ENCODE measurements around the gene LIN28A.

DNA sequence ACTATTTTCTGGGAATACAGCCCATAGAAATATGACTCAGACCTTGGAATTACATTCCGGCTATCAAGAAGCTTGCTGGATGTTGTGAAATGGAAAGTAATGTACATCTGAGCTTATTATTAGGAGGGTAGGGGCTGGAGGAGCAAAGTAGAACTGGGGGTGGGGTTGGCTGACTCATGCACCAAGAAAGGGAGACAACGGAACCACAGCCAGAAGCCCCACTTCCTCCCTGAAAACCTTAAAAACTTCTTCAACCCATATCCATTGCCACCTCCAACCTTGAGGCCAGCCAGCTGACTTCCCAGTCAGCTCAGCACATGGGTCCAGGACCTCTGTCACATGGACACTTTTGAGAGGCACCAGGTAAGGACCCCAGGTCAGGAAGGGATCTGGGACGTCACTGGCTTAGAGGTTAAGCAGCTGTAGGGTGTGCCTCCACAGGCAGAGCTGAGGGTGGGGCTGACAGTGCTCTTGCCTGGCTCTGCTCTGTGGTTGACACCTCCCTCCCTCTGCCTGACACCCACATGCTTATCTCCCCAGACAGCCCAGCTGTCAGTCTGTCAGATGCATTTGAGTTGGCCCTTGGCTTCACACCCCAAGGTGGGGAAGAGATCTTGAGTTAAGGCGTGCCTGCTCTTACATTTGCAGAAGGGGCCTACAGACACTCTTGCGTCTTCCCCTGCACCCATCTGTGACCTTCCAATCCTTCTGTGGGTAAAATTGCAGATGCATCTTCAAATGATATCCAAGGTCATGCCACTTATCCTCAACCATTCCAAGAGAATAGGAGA is 32.3 kb upstream of the LIN28A start:
- no peak for TF ChIP-seq POLR2A (IDR thresholded peaks at IDR 0.05; ENCODE audit: low read depth, low read length)
- TF ChIP-seq, protein P1, sequence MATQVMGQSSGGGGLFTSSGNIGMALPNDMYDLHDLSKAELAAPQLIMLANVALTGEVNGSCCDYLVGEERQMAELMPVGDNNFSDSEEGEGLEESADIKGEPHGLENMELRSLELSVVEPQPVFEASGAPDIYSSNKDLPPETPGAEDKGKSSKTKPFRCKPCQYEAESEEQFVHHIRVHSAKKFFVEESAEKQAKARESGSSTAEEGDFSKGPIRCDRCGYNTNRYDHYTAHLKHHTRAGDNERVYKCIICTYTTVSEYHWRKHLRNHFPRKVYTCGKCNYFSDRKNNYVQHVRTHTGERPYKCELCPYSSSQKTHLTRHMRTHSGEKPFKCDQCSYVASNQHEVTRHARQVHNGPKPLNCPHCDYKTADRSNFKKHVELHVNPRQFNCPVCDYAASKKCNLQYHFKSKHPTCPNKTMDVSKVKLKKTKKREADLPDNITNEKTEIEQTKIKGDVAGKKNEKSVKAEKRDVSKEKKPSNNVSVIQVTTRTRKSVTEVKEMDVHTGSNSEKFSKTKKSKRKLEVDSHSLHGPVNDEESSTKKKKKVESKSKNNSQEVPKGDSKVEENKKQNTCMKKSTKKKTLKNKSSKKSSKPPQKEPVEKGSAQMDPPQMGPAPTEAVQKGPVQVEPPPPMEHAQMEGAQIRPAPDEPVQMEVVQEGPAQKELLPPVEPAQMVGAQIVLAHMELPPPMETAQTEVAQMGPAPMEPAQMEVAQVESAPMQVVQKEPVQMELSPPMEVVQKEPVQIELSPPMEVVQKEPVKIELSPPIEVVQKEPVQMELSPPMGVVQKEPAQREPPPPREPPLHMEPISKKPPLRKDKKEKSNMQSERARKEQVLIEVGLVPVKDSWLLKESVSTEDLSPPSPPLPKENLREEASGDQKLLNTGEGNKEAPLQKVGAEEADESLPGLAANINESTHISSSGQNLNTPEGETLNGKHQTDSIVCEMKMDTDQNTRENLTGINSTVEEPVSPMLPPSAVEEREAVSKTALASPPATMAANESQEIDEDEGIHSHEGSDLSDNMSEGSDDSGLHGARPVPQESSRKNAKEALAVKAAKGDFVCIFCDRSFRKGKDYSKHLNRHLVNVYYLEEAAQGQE (IDR thresholded peaks at IDR 0.05; ENCODE audit: low read depth, low read length): no peak
- TF ChIP-seq EZH2 (IDR thresholded peaks at IDR 0.05; ENCODE audit: borderline replicate concordance, control insufficient read depth, low read depth, low read length): no peak
- TF ChIP-seq, protein P2, sequence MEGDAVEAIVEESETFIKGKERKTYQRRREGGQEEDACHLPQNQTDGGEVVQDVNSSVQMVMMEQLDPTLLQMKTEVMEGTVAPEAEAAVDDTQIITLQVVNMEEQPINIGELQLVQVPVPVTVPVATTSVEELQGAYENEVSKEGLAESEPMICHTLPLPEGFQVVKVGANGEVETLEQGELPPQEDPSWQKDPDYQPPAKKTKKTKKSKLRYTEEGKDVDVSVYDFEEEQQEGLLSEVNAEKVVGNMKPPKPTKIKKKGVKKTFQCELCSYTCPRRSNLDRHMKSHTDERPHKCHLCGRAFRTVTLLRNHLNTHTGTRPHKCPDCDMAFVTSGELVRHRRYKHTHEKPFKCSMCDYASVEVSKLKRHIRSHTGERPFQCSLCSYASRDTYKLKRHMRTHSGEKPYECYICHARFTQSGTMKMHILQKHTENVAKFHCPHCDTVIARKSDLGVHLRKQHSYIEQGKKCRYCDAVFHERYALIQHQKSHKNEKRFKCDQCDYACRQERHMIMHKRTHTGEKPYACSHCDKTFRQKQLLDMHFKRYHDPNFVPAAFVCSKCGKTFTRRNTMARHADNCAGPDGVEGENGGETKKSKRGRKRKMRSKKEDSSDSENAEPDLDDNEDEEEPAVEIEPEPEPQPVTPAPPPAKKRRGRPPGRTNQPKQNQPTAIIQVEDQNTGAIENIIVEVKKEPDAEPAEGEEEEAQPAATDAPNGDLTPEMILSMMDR (IDR thresholded peaks at IDR 0.05 in 2 of 3, conservative IDR thresholded peaks at IDR 0.05 in 1 of 3; ENCODE audit: control insufficient read depth in 2 of 3, extremely low read depth in 1 of 3, insufficient read depth in 1 of 3, low read depth in 3 of 3, low read length in 3 of 3): no peak
- TF ChIP-seq, protein P3, sequence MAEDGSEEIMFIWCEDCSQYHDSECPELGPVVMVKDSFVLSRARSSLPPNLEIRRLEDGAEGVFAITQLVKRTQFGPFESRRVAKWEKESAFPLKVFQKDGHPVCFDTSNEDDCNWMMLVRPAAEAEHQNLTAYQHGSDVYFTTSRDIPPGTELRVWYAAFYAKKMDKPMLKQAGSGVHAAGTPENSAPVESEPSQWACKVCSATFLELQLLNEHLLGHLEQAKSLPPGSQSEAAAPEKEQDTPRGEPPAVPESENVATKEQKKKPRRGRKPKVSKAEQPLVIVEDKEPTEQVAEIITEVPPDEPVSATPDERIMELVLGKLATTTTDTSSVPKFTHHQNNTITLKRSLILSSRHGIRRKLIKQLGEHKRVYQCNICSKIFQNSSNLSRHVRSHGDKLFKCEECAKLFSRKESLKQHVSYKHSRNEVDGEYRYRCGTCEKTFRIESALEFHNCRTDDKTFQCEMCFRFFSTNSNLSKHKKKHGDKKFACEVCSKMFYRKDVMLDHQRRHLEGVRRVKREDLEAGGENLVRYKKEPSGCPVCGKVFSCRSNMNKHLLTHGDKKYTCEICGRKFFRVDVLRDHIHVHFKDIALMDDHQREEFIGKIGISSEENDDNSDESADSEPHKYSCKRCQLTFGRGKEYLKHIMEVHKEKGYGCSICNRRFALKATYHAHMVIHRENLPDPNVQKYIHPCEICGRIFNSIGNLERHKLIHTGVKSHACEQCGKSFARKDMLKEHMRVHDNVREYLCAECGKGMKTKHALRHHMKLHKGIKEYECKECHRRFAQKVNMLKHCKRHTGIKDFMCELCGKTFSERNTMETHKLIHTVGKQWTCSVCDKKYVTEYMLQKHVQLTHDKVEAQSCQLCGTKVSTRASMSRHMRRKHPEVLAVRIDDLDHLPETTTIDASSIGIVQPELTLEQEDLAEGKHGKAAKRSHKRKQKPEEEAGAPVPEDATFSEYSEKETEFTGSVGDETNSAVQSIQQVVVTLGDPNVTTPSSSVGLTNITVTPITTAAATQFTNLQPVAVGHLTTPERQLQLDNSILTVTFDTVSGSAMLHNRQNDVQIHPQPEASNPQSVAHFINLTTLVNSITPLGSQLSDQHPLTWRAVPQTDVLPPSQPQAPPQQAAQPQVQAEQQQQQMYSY (CRISPR knock-in tag; IDR thresholded peaks at IDR 0.05): no peak
- TF ChIP-seq EP300 (IDR thresholded peaks at IDR 0.05; ENCODE audit: borderline replicate concordance in 1 of 2, control insufficient read depth in 1 of 2, low read depth in 2 of 2, low read length in 2 of 2): peak in 1 of 2 experiments; percentile 63; a peak in 2 of 4 replicates
- TF ChIP-seq POLR2AphosphoS5 (IDR thresholded peaks at IDR 0.05; ENCODE audit: low read length): no peak
